Large intestine (tissue), 3 donors: ENCODE results near the gene PRKCH. TPM values are rescaled to one million over a fixed set of nuclear protein-coding genes. Genes with fewer than 3 reads are reported as not detected.

Source experiments
- DNase-seq, 2 donors: peaks; one replicate each; pipeline versions ENCODE4 v3.0.0 to v3.0.0-alpha.2; 2013
- H3K27ac ChIP-seq: one replicate; pipeline ENCODE4 v1.5.1; 2013; ENCODE audit warnings: low read length
- H3K27me3 ChIP-seq: 2 replicates; pipeline ENCODE4 v1.6.1; 2013; ENCODE audit warnings: low read length; ENCODE audit not compliant: control insufficient read depth, insufficient read depth
- H3K36me3 ChIP-seq: 2 replicates; pipeline ENCODE4 v1.6.1; 2013; ENCODE audit warnings: low read length; ENCODE audit not compliant: control insufficient read depth, insufficient read depth
- H3K4me1 ChIP-seq: one replicate; pipeline ENCODE4 v1.6.1; 2013; ENCODE audit warnings: low read length; ENCODE audit not compliant: control insufficient read depth, insufficient read depth
- H3K4me3 ChIP-seq: one replicate; pipeline ENCODE4 v1.5.1; 2013; ENCODE audit warnings: low read length
- H3K9me3 ChIP-seq: one replicate; pipeline ENCODE4 v1.6.1; 2013; ENCODE audit warnings: mild to moderate bottlenecking, low read depth, low read length, moderate library complexity; ENCODE audit not compliant: control insufficient read depth
- WGBS: methylation state at CpG from one replicate; pipeline ENCODE4 v1.1.5; 2013; ENCODE audit warnings: low lambda C conversion rate; ENCODE audit not compliant: insufficient coverage; 5-methylcytosine and 5-hydroxymethylcytosine counted together
- polyA plus RNA-seq: library from polyadenylated mRNA; unstranded; fragments of 120-200 nt; gene quantifications from one replicate; pipeline ENCODE4 v1.2.1, GENCODE V29; 2013

PRKCH gene
- polyA plus RNA-seq, 1 donor, result 7.7 TPM

GRCh38 chr14:61284001-61284400 is 37.4 kb upstream of the PRKCH start:
- Histone ChIP-seq H3K27me3 (peaks cover 18% of the 10 kb centered on the region), H3K4me3 (peak overlapping the region; percentile 9), H3K4me1 (peaks cover 5% of the 10 kb centered on the region), H3K36me3 (no peaks in the 10 kb centered on the region), H3K9me3 (peaks cover 4% of the 10 kb centered on the region), H3K27ac (no peak overlapping the region)
- 38% methylated on average over 1 of the region's 3 CpGs for WGBS
- peak in 1 of 2 donors; percentile 49 for DNase-seq

GRCh38 chr14:61285364-61285763 is 36.0 kb upstream of the PRKCH start:
- Histone ChIP-seq H3K27ac (no peak overlapping the region), H3K4me3 (no peak overlapping the region), H3K9me3 (peaks cover 1% of the 10 kb centered on the region), H3K36me3 (no peaks in the 10 kb centered on the region), H3K4me1 (peaks cover 5% of the 10 kb centered on the region), H3K27me3 (peaks cover 10% of the 10 kb centered on the region)
- DNase-seq, result no peak
- 80% methylated on average over 1 of the region's 4 CpGs for WGBS

GRCh38 chr14:61287196-61287595 is 34.2 kb upstream of the PRKCH start:
- Histone ChIP-seq H3K4me1 (peaks cover 5% of the 10 kb centered on the region), H3K4me3 (no peak overlapping the region), H3K27me3 (no peaks in the 10 kb centered on the region), H3K9me3 (no peaks in the 10 kb centered on the region), H3K36me3 (no peaks in the 10 kb centered on the region), H3K27ac (no peak overlapping the region)
- DNase-seq, result no peak
- no CpG with 5 or more reads among the region's 7 CpGs for WGBS

GRCh38 chr14:61288228-61288627 is 33.2 kb upstream of the PRKCH start:
- Histone ChIP-seq H3K9me3 (no peaks in the 10 kb centered on the region), H3K4me3 (no peak overlapping the region), H3K27me3 (no peaks in the 10 kb centered on the region), H3K27ac (no peak overlapping the region), H3K36me3 (no peaks in the 10 kb centered on the region), H3K4me1 (peaks cover 5% of the 10 kb centered on the region)
- DNase-seq, result no peak
- WGBS, result 100% methylated on average over 1 of the region's 4 CpGs

- Histone ChIP-seq H3K27ac (no peak overlapping the region), H3K4me3 (no peak overlapping the region), H3K27me3 (no peaks in the 10 kb centered on the region), H3K4me1 (peaks cover 5% of the 10 kb centered on the region), H3K36me3 (no peaks in the 10 kb centered on the region), H3K9me3 (no peaks in the 10 kb centered on the region)
- no peak for DNase-seq
- no CpG with 5 or more reads among the region's 3 CpGs for WGBS
Observed at GRCh38 chr14:61288720-61289119, 32.7 kb upstream of the PRKCH start.

GRCh38 chr14:61290701-61291100 is 30.7 kb upstream of the PRKCH start:
- whole genome bisulfite sequencing, result no CpG with 5 or more reads among the region's 1 CpG
- no peak overlapping the region for H3K27ac ChIP-seq
- H3K36me3 ChIP-seq, result no peaks in the 10 kb centered on the region
- no peak for DNase-seq
- no peaks in the 10 kb centered on the region for H3K4me1 ChIP-seq
- H3K9me3 ChIP-seq, result no peaks in the 10 kb centered on the region
- H3K4me3 ChIP-seq, result no peak overlapping the region
- H3K27me3 ChIP-seq, result no peaks in the 10 kb centered on the region

- Histone ChIP-seq H3K27me3 (no peaks in the 10 kb centered on the region), H3K36me3 (no peaks in the 10 kb centered on the region), H3K4me1 (no peaks in the 10 kb centered on the region), H3K9me3 (no peaks in the 10 kb centered on the region), H3K4me3 (no peak overlapping the region), H3K27ac (no peak overlapping the region)
- WGBS, result no CpG with 5 or more reads among the region's 3 CpGs
- no peak for DNase-seq
Observed at GRCh38 chr14:61296151-61296550, 25.2 kb upstream of the PRKCH start.

GRCh38 chr14:61296719-61297502 is 24.5 kb upstream of the PRKCH start:
- DNase-seq, result no peak
- whole genome bisulfite sequencing, result 0% methylated on average over 1 of the region's 2 CpGs
- H3K9me3 ChIP-seq, result no peaks in the 10 kb centered on the region

GRCh38 chr14:61297581-61297980 is 23.8 kb upstream of the PRKCH start:
- Histone ChIP-seq H3K27me3 (no peaks in the 10 kb centered on the region), H3K27ac (no peak overlapping the region), H3K9me3 (no peaks in the 10 kb centered on the region), H3K36me3 (no peaks in the 10 kb centered on the region), H3K4me1 (no peaks in the 10 kb centered on the region), H3K4me3 (no peak overlapping the region)
- WGBS, result 83% methylated on average over 1 of the region's 6 CpGs
- DNase-seq, result no peak

More at GRCh38 chr14:61296719-61297502, 24.5 kb upstream of the PRKCH start:
- H3K4me1 ChIP-seq, result no peaks in the 10 kb centered on the region
- no peak overlapping the region for H3K4me3 ChIP-seq
- no peak overlapping the region for H3K27ac ChIP-seq
- H3K27me3 ChIP-seq, result no peaks in the 10 kb centered on the region
- H3K36me3 ChIP-seq, result no peaks in the 10 kb centered on the region

- no peaks in the 10 kb centered on the region for H3K4me1 ChIP-seq
- H3K27me3 ChIP-seq, result no peaks in the 10 kb centered on the region
- H3K36me3 ChIP-seq, result no peaks in the 10 kb centered on the region
- no CpG with 5 or more reads among the region's 3 CpGs for WGBS
- no peaks in the 10 kb centered on the region for H3K9me3 ChIP-seq
- peak in 1 of 2 donors; percentile 66 for DNase-seq
- H3K4me3 ChIP-seq, result no peak overlapping the region
- H3K27ac ChIP-seq, result no peak overlapping the region
Observed at GRCh38 chr14:61298824-61299223, 22.6 kb upstream of the PRKCH start.

- 47% methylated on average over 2 of the region's 2 CpGs for WGBS
- no peak overlapping the region for H3K4me3 ChIP-seq
- no peak for DNase-seq
- H3K27me3 ChIP-seq, result no peaks in the 10 kb centered on the region
- H3K27ac ChIP-seq, result no peak overlapping the region
- H3K4me1 ChIP-seq, result no peaks in the 10 kb centered on the region
- H3K9me3 ChIP-seq, result peaks cover 6% of the 10 kb centered on the region
- no peaks in the 10 kb centered on the region for H3K36me3 ChIP-seq
Observed at GRCh38 chr14:61300209-61300608, 21.2 kb upstream of the PRKCH start.
